Measurements from ENCODE around the gene KATNAL2. TPM values are rescaled to one million over a fixed set of nuclear protein-coding genes. Genes with fewer than 3 reads are reported as not detected.

Gene KATNAL2
- total RNA-seq, 2 donors from 2014 or later: 5.6 to 5.7 TPM

- DNase-seq (ENCODE audit: low spot score) (no peak), ATAC-seq (ENCODE audit: insufficient number of reproducible peaks, low FRiP score, low read depth) (no peak)
- H3K27me3 ChIP-seq (replicated peaks; ENCODE audit: insufficient read depth): no peaks in the 10 kb centered on the region
- no peaks in the 10 kb centered on the region for H3K9me3 ChIP-seq
- H3K27ac ChIP-seq: no peak overlapping the region
- no peaks in the 10 kb centered on the region for H3K36me3 ChIP-seq
- H3K4me1 ChIP-seq (ENCODE audit: control insufficient read depth in 1 of 2, low read depth in 2 of 2): peaks cover 4 to 5% of the 10 kb centered on the region in 2 donors
- TF ChIP-seq CTCF (IDR thresholded peaks at IDR 0.05): no peak
- H3K4me3 ChIP-seq: no peak overlapping the region
Measured at GRCh38 chr18:46899274-46899948, 18.0 kb upstream of the KATNAL2 start.

- Histone ChIP-seq H3K4me3 (no peak overlapping the region), H3K27me3 (replicated peaks; ENCODE audit: insufficient read depth) (no peaks in the 10 kb centered on the region), H3K36me3 (no peaks in the 10 kb centered on the region), H3K4me1 (ENCODE audit: control insufficient read depth in 1 of 2, low read depth in 2 of 2) (peaks cover 0 to 4% of the 10 kb centered on the region in 2 donors), H3K9me3 (peaks cover 6% of the 10 kb centered on the region), H3K27ac (no peak overlapping the region)
- no peak for DNase-seq (ENCODE audit: low spot score)
- no peak for ATAC-seq (ENCODE audit: insufficient number of reproducible peaks, low FRiP score, low read depth)
- TF ChIP-seq CTCF (IDR thresholded peaks at IDR 0.05): no peak
Measured at GRCh38 chr18:46903406-46903805, 14.0 kb upstream of the KATNAL2 start.

- ATAC-seq (ENCODE audit: insufficient number of reproducible peaks, low FRiP score, low read depth) (no peak), DNase-seq (ENCODE audit: low spot score) (no peak)
- H3K4me3 ChIP-seq: no peak overlapping the region
- no peak for TF ChIP-seq CTCF (IDR thresholded peaks at IDR 0.05)
- no peak overlapping the region for H3K27ac ChIP-seq
- no peaks in the 10 kb centered on the region for H3K27me3 ChIP-seq (replicated peaks; ENCODE audit: insufficient read depth)
- H3K4me1 ChIP-seq (ENCODE audit: control insufficient read depth in 1 of 2, low read depth in 2 of 2): peaks cover 0 to 6% of the 10 kb centered on the region in 2 donors
- peaks cover 6% of the 10 kb centered on the region for H3K9me3 ChIP-seq
- no peaks in the 10 kb centered on the region for H3K36me3 ChIP-seq
Measured at GRCh38 chr18:46909497-46909896, 7.9 kb upstream of the KATNAL2 start.

- Histone ChIP-seq H3K36me3 (no peaks in the 10 kb centered on the region), H3K4me1 (ENCODE audit: control insufficient read depth in 1 of 2, low read depth in 2 of 2) (peaks cover 8 to 17% of the 10 kb centered on the region in 2 donors), H3K27me3 (replicated peaks; ENCODE audit: insufficient read depth) (no peaks in the 10 kb centered on the region), H3K9me3 (peaks cover 4% of the 10 kb centered on the region), H3K4me3 (no peak overlapping the region), H3K27ac (no peak overlapping the region)
- no peak for DNase-seq (ENCODE audit: low spot score)
- ATAC-seq (ENCODE audit: insufficient number of reproducible peaks, low FRiP score, low read depth): no peak
- TF ChIP-seq CTCF (IDR thresholded peaks at IDR 0.05): no peak
Measured at GRCh38 chr18:46910856-46911255, 6.5 kb upstream of the KATNAL2 start.

- DNase-seq (ENCODE audit: low spot score) (no peak), ATAC-seq (ENCODE audit: insufficient number of reproducible peaks, low FRiP score, low read depth) (no peak)
- no peaks in the 10 kb centered on the region for H3K9me3 ChIP-seq
- H3K36me3 ChIP-seq: no peaks in the 10 kb centered on the region
- TF ChIP-seq CTCF (IDR thresholded peaks at IDR 0.05): no peak
- H3K27me3 ChIP-seq (replicated peaks; ENCODE audit: insufficient read depth): no peaks in the 10 kb centered on the region
- peaks cover 9 to 29% of the 10 kb centered on the region in 2 donors for H3K4me1 ChIP-seq (ENCODE audit: control insufficient read depth in 1 of 2, low read depth in 2 of 2)
- H3K27ac ChIP-seq: peak overlapping the region in 1 of 2 donors; percentile 53
- H3K4me3 ChIP-seq: peak overlapping the region; percentile 81
Measured at GRCh38 chr18:46915800-46916550, 1.4 kb upstream of the KATNAL2 start.

Data from thoracic aorta (tissue), 2 donors.